Activated effector memory CD4-positive, alpha-beta T cell treated with Interleukin-2 at 50 U/mL for 16 hours (primary cell): ENCODE data around the gene ZNF175.

ENCODE experiments used
- DNase-seq: peaks from one replicate; pipeline ENCODE4 v3.0.0-alpha.2; 2020

Gene ZNF175

GRCh38 chr19:51570962-51571575 is at the start of gene ZNF175:
TSS of gene ZNF175 (plus strand) at chr19:51571283. CDS start at chr19:51573330, 2,047 bp downstream.
- peak; percentile 79 for DNase-seq

- DNase-seq = no peak
These were observed 49.7 kb upstream of the ZNF175 start for GRCh38 chr19:51521357-51521756.

GRCh38 chr19:51521781-51522180 is 49.3 kb upstream of the ZNF175 start:
- no peak for DNase-seq

GRCh38 chr19:51524666-51525264 is 46.3 kb upstream of the ZNF175 start:
- no peak for DNase-seq

- DNase-seq = no peak
These were observed 45.4 kb upstream of the ZNF175 start for GRCh38 chr19:51525651-51526050.

GRCh38 chr19:51529301-51529700 is 41.8 kb upstream of the ZNF175 start:
- no peak for DNase-seq

GRCh38 chr19:51530616-51531015 is 40.5 kb upstream of the ZNF175 start:
- no peak for DNase-seq

- no peak for DNase-seq
These were observed 39.5 kb upstream of the ZNF175 start, which contains the start of gene SIGLEC6 for GRCh38 chr19:51531349-51532315. TSS of gene SIGLEC6 (minus strand) at chr19:51531670. CDS start at chr19:51531648, 22 bp downstream.

- no peak for DNase-seq
These were observed 35.5 kb upstream of the ZNF175 start for GRCh38 chr19:51535535-51535934.

- no peak for DNase-seq
These were observed 31.2 kb upstream of the ZNF175 start for GRCh38 chr19:51539821-51540366.

- no peak for DNase-seq
These were observed 29.4 kb upstream of the ZNF175 start for GRCh38 chr19:51541458-51542357.

- no peak for DNase-seq
These were observed 28.4 kb upstream of the ZNF175 start for GRCh38 chr19:51542699-51543098.

- DNase-seq = no peak
These were observed 27.0 kb upstream of the ZNF175 start for GRCh38 chr19:51544038-51544437.

GRCh38 chr19:51546107-51546649 is 24.9 kb upstream of the ZNF175 start:
- DNase-seq = no peak

- DNase-seq = no peak
These were observed 24.3 kb upstream of the ZNF175 start for GRCh38 chr19:51546650-51547396.

GRCh38 chr19:51547397-51548212 is 23.5 kb upstream of the ZNF175 start:
- no peak for DNase-seq

- DNase-seq = no peak
These were observed 22.9 kb upstream of the ZNF175 start for GRCh38 chr19:51548213-51548651.

- no peak for DNase-seq
These were observed 22.2 kb upstream of the ZNF175 start for GRCh38 chr19:51548891-51549305.

- DNase-seq = no peak
These were observed 21.4 kb upstream of the ZNF175 start for GRCh38 chr19:51549533-51550324.
